ENCODE data around the gene XIRP2.

XIRP2 gene

DNA sequence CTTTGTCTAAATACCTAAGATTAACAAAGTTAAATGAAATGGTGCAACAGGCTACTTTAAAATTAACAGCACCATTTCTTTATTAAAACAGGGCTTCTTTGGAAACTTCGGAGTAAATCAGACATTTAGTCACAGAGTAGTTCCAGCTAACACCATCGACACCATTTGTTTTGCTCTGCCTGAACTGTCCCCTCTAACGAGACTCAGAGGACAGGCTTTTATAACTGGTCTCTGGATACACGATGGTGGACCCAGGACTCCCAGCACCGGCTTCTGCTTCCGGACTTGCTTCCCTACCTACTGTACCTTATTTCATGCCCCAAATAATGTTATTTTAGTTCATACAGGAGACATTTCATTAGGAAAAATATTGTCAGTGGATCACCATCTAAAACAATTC is 252.1 kb downstream of the XIRP2 start:
- TF ChIP-seq POLR2A (IDR thresholded peaks at IDR 0.05; ENCODE audit: low read depth, low read length): no peak
- no peak for TF ChIP-seq POLR2AphosphoS5 (IDR thresholded peaks at IDR 0.05; ENCODE audit: low read depth, low read length)
- TF ChIP-seq TAF1 (IDR thresholded peaks at IDR 0.05; ENCODE audit: borderline replicate concordance, low read depth, low read length): no peak
- DNase-seq (ENCODE audit: insufficient read length) (no peak), FAIRE-seq (no peak)

- no peak for DNase-seq (ENCODE audit: insufficient read length)
- TF ChIP-seq POLR2AphosphoS5 (IDR thresholded peaks at IDR 0.05; ENCODE audit: low read depth, low read length) (no peak), POLR2A (IDR thresholded peaks at IDR 0.05; ENCODE audit: low read depth, low read length) (no peak), TAF1 (IDR thresholded peaks at IDR 0.05; ENCODE audit: borderline replicate concordance, low read depth, low read length) (no peak)
- no peak for FAIRE-seq
Measured at GRCh38 chr2:167140767-167141166, 252.5 kb downstream of the XIRP2 start.

DNA sequence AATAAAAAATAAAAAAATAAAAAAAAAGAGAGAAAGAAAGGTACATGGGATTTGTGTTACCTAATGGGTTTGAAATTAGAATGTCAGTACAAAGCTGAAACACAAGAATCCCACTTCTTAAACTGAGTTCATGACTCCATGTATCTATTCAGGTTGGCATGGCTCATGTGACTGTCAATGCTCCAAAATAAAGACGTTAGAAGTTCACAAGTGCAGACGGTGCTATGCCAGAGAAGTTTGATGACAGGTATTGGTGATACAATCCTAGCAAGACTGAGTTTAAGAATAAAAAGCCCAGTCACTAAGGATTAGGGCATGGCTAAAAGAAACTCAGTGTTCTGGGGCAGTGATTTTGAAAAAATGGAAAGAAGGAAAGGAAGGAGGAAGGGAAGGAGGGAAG is 254.3 kb downstream of the XIRP2 start:
- FAIRE-seq (no peak), DNase-seq (ENCODE audit: insufficient read length) (no peak)
- TF ChIP-seq POLR2AphosphoS5 (IDR thresholded peaks at IDR 0.05; ENCODE audit: low read depth, low read length): no peak
- no peak for TF ChIP-seq TAF1 (IDR thresholded peaks at IDR 0.05; ENCODE audit: borderline replicate concordance, low read depth, low read length)
- no peak for TF ChIP-seq POLR2A (IDR thresholded peaks at IDR 0.05; ENCODE audit: low read depth, low read length)

GRCh38 chr2:167144179-167144898 is 256.1 kb downstream of the XIRP2 start:
- TF ChIP-seq TAF1 (IDR thresholded peaks at IDR 0.05; ENCODE audit: borderline replicate concordance, low read depth, low read length): no peak
- TF ChIP-seq POLR2A (IDR thresholded peaks at IDR 0.05; ENCODE audit: low read depth, low read length): no peak
- TF ChIP-seq POLR2AphosphoS5 (IDR thresholded peaks at IDR 0.05; ENCODE audit: low read depth, low read length): no peak
- FAIRE-seq (no peak), DNase-seq (ENCODE audit: insufficient read length) (no peak)

GRCh38 chr2:167147271-167147941 is 259.1 kb downstream of the XIRP2 start:
- DNase-seq (ENCODE audit: insufficient read length): no peak
- no peak for TF ChIP-seq POLR2A (IDR thresholded peaks at IDR 0.05; ENCODE audit: low read depth, low read length)
- TF ChIP-seq TAF1 (IDR thresholded peaks at IDR 0.05; ENCODE audit: borderline replicate concordance, low read depth, low read length): no peak
- no peak for TF ChIP-seq POLR2AphosphoS5 (IDR thresholded peaks at IDR 0.05; ENCODE audit: low read depth, low read length)
- FAIRE-seq: no peak

DNA sequence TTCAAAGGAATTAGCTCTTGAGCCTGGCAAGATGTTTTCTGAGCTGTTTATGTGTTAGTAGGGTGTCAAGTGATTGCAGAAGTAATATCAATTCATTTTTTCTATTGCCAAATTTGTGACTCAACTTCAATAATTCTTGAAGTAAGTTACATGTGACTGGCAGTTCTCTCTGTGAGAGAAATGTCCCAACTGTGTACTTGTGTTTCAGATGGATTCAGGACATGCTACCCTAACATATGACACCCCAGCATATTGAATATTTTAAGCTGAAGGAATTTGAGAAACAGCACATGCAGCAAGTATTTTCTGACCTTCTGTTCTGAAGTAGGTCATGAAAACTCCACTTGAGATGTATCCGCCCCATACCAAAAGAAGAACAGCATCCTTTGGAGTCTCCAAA is 263.6 kb downstream of the XIRP2 start:
- no peak for DNase-seq (ENCODE audit: insufficient read length)
- FAIRE-seq: no peak
- TF ChIP-seq TAF1 (IDR thresholded peaks at IDR 0.05; ENCODE audit: borderline replicate concordance, low read depth, low read length) (no peak), POLR2A (IDR thresholded peaks at IDR 0.05; ENCODE audit: low read depth, low read length) (no peak), POLR2AphosphoS5 (IDR thresholded peaks at IDR 0.05; ENCODE audit: low read depth, low read length) (no peak)

DNA sequence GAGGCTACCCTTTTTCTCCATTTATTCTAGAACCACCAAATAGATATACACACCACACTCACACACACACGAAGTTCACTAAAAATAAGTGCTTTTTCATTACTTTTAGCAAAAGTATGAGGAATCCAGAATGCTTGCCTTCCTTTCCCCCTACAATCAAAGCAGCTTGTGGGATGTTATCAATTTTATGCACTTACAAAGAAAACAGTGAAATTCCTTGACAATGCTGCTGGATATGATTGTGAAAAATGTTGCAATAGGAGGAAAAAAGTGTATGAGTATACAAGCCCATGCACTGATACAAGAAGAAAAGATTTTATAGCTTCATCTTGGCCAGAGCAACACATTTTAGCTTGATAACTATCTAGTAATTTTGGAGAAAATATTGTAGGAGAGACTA is 269.2 kb downstream of the XIRP2 start:
- FAIRE-seq (no peak), DNase-seq (ENCODE audit: insufficient read length) (no peak)
- TF ChIP-seq POLR2AphosphoS5 (IDR thresholded peaks at IDR 0.05; ENCODE audit: low read depth, low read length) (no peak), TAF1 (IDR thresholded peaks at IDR 0.05; ENCODE audit: borderline replicate concordance, low read depth, low read length) (no peak), POLR2A (IDR thresholded peaks at IDR 0.05; ENCODE audit: low read depth, low read length) (no peak)

- FAIRE-seq (no peak), DNase-seq (ENCODE audit: insufficient read length) (no peak)
Measured at GRCh38 chr2:167177196-167177595, 288.9 kb downstream of the XIRP2 start.

DNA sequence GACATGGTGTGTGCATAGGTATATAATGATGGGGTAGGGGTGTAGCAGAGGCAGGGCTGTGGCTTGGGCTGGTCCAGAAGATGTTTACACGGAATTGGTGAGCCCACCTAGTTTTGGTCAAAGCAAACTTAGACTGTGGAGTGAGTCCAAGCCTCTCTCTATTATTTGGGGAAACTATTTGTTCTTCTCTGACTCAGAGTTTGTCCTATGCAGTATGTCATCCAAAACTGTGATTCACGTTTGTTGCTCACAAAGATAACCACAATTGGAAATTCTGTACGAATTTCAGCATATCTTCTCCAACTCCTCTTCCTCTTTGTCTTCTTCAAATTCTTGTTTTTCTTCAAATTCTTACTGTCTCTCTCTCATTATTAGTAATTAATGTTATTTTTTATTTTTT is 292.9 kb downstream of the XIRP2 start:
- TF ChIP-seq TAF1 (IDR thresholded peaks at IDR 0.05; ENCODE audit: borderline replicate concordance, low read depth, low read length): no peak
- TF ChIP-seq POLR2A (IDR thresholded peaks at IDR 0.05; ENCODE audit: low read depth, low read length): no peak
- TF ChIP-seq POLR2AphosphoS5 (IDR thresholded peaks at IDR 0.05; ENCODE audit: low read depth, low read length): no peak
- no peak for DNase-seq (ENCODE audit: insufficient read length)
- FAIRE-seq: no peak

More at GRCh38 chr2:167177196-167177595, 288.9 kb downstream of the XIRP2 start:
- TF ChIP-seq POLR2AphosphoS5 (IDR thresholded peaks at IDR 0.05; ENCODE audit: low read depth, low read length): no peak
- TF ChIP-seq TAF1 (IDR thresholded peaks at IDR 0.05; ENCODE audit: borderline replicate concordance, low read depth, low read length): no peak
- no peak for TF ChIP-seq POLR2A (IDR thresholded peaks at IDR 0.05; ENCODE audit: low read depth, low read length)

DNA sequence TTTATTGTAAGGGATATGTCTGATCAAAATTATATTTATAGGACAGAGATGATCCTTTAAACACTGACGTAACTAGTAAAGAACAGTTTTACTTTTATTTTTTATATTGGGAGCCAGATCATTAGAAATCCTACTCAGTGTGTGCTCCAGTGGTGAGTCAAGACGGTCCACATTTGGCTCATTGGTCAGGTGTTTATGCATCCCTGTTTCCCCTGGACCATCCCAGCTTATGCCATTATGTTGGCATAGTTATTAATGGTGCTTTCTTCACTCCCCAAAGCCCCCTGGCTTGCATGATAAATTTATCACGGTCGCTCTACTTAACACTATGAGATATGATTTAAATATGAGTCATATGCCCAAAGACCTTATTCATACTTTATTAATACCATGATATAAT is 293.4 kb downstream of the XIRP2 start:
- no peak for TF ChIP-seq POLR2AphosphoS5 (IDR thresholded peaks at IDR 0.05; ENCODE audit: low read depth, low read length)
- no peak for TF ChIP-seq TAF1 (IDR thresholded peaks at IDR 0.05; ENCODE audit: borderline replicate concordance, low read depth, low read length)
- no peak for TF ChIP-seq POLR2A (IDR thresholded peaks at IDR 0.05; ENCODE audit: low read depth, low read length)
- DNase-seq (ENCODE audit: insufficient read length) (no peak), FAIRE-seq (no peak)

GRCh38 chr2:167182403-167182802 is 294.1 kb downstream of the XIRP2 start:
- TF ChIP-seq TAF1 (IDR thresholded peaks at IDR 0.05; ENCODE audit: borderline replicate concordance, low read depth, low read length) (no peak), POLR2A (IDR thresholded peaks at IDR 0.05; ENCODE audit: low read depth, low read length) (no peak), POLR2AphosphoS5 (IDR thresholded peaks at IDR 0.05; ENCODE audit: low read depth, low read length) (no peak)
- DNase-seq (ENCODE audit: insufficient read length): no peak
- FAIRE-seq: no peak

DNA sequence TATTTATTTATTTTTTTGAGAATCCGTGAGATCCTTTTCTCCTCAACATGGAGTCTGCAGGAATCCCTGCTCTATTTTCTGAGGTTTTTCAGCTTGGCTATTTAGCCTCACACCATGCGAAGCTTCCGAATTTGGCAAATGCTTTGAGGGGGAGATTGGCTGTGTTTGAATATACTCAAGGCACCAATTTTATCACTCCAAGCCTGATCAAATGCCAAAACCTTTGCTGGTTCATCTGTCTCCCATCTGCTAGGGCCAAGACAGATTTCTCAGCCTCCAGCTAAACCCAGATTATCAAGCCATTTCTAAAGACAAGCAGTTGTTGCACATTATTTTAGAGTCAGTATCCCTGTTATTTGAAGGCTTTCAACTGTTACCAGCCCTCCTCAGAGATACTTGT is 295.7 kb downstream of the XIRP2 start:
- DNase-seq (ENCODE audit: insufficient read length): no peak
- TF ChIP-seq TAF1 (IDR thresholded peaks at IDR 0.05; ENCODE audit: borderline replicate concordance, low read depth, low read length) (no peak), POLR2AphosphoS5 (IDR thresholded peaks at IDR 0.05; ENCODE audit: low read depth, low read length) (no peak), POLR2A (IDR thresholded peaks at IDR 0.05; ENCODE audit: low read depth, low read length) (no peak)
- FAIRE-seq: no peak

All from GM12892 (cell line).